OCI-LY7 (cell line): Measurements from ENCODE around the gene NBPF6. TPM values are rescaled to one million over a fixed set of nuclear protein-coding genes. Genes with fewer than 3 reads are reported as not detected.
"Not testable (repeated sequence)": the region's sequence is repeated elsewhere in the genome, so short reads cannot be mapped to it uniquely, and the experiment has no call there.

Source experiments
- BruUV-seq: library from RNA; stranded (reverse); fragments of 400-500 nt; replicated peaks from 2 replicates; lab custom pipeline; 2021; lab: Mats Ljungman, UMichigan
- CTCF ChIA-PET: fragments of 300-600 bp; sonication (Branson Sonifier 250); formaldehyde crosslinking; loops from one replicate; lab custom pipeline; 2022; ENCODE audit warnings: antibody characterized with exemption; ENCODE audit not compliant: unreplicated experiment; lab: Charles Lee
- POLR2A ChIA-PET: fragments of 300-600 bp; sonication (Branson Sonifier 250); formaldehyde crosslinking; loops from one replicate; lab custom pipeline; 2022; ENCODE audit warnings: antibody characterized with exemption; lab: Charles Lee
- DNase-seq: peaks from one replicate; pipeline ENCODE4 v3.0.0-alpha.2; 2015; ENCODE audit warnings: low spot score
- H2AFZ ChIP-seq: fragments of 200-600 bp; sonication (generic), shearing (Covaris generic); 2 replicates; pipeline ENCODE4 v1.6.1; 2014; ENCODE audit warnings: mild to moderate bottlenecking, antibody characterized with exemption, low read length, moderate library complexity
- H3K27ac ChIP-seq: fragments of 200-600 bp; sonication (generic); 2 replicates; pipeline ENCODE4 v1.5.1; 2014; ENCODE audit warnings: mixed run types, low read depth, mild to moderate bottlenecking, moderate library complexity, low read length, inconsistent platforms; ENCODE audit not compliant: poor library complexity, severe bottlenecking
- H3K36me3 ChIP-seq: fragments of 200-600 bp; sonication (generic); 2 replicates; pipeline ENCODE4 v1.6.1; 2014; ENCODE audit warnings: mild to moderate bottlenecking, antibody characterized with exemption, low read length, moderate library complexity, mixed read lengths; ENCODE audit not compliant: insufficient read depth
- H3K4me1 ChIP-seq: fragments of 200-600 bp; sonication (generic); 2 replicates; pipeline ENCODE4 v1.5.1; 2014; ENCODE audit warnings: mild to moderate bottlenecking, low read length; ENCODE audit not compliant: insufficient read depth, poor library complexity, severe bottlenecking
- H3K4me2 ChIP-seq: fragments of 200-600 bp; sonication (generic); 2 replicates; pipeline ENCODE4 v1.6.1; 2014; ENCODE audit warnings: mild to moderate bottlenecking, low read length
- H3K4me3 ChIP-seq: fragments of 200-600 bp; sonication (generic); 2 replicates; pipeline ENCODE4 v1.5.1; 2014; ENCODE audit warnings: mild to moderate bottlenecking, low read depth, low read length; ENCODE audit not compliant: poor library complexity, severe bottlenecking
- H3K79me2 ChIP-seq: fragments of 200-600 bp; sonication (generic); 2 replicates; pipeline ENCODE4 v1.6.1; 2016; ENCODE audit warnings: low read depth, mild to moderate bottlenecking, low read length, moderate library complexity, mixed read lengths; ENCODE audit not compliant: insufficient read depth
- H3K9me2 ChIP-seq: fragments of 200-600 bp; sonication (generic); 2 replicates; pipeline ENCODE4 v1.6.1; 2016; ENCODE audit warnings: mild to moderate bottlenecking, low read length, mixed read lengths; ENCODE audit not compliant: insufficient read depth
- H3K9me3 ChIP-seq: fragments of 200-600 bp; sonication (generic); 2 replicates; pipeline ENCODE4 v1.6.1; 2014; ENCODE audit warnings: mild to moderate bottlenecking, mixed run types, low read length, mixed read lengths
- H4K20me1 ChIP-seq: fragments of 200-600 bp; sonication (generic); 2 replicates; pipeline ENCODE4 v1.6.1; 2014; ENCODE audit warnings: mild to moderate bottlenecking, antibody characterized with exemption, low read length, moderate library complexity, mixed read lengths; ENCODE audit not compliant: insufficient read depth
- CTCF ChIP-seq: fragments of 200-600 bp; sonication (generic); conservative IDR thresholded peaks from 2 replicates; pipeline ENCODE4 v1.5.1; 2014; ENCODE audit warnings: mild to moderate bottlenecking, antibody characterized with exemption, low read length, moderate library complexity, mixed read lengths
- EZH2phosphoT487 ChIP-seq: fragments of 200-600 bp; sonication (generic); IDR thresholded peaks from 2 replicates; pipeline ENCODE4 v1.6.1; 2018; ENCODE audit warnings: low read depth, borderline replicate concordance, mild to moderate bottlenecking, mixed run types, antibody characterized with exemption, low read length, moderate library complexity, mixed read lengths
- intact Hi-C: fragments of 100-400 bp; cut with micrococcal nuclease; formaldehyde crosslinking; loops from one replicate; pipeline ENCODE4 v1.10.0; 2022; ENCODE audit not compliant: unreplicated experiment
- total RNA-seq, 2 experiments: library from RNA; depleted of rRNA in 1 of 2; stranded (reverse); fragments of >200 nt in 1 of 2; shearing (Covaris generic) in 1 of 2; gene quantifications; 2 replicates each; pipeline ENCODE4 v1.2.3, GENCODE V29; 2014 to 2022

The NBPF6 gene
- total RNA-seq, 2 experiments from 2014 or later = not detected

- H3K9me2 ChIP-seq, CTCF ChIA-PET, H3K9me3 ChIP-seq, H3K36me3 ChIP-seq, intact Hi-C loops, H3K27ac ChIP-seq, H3K79me2 ChIP-seq, H3K4me2 ChIP-seq, DNase-seq, POLR2A ChIA-PET, BruUV-seq, H4K20me1 ChIP-seq, H3K4me1 ChIP-seq, H3K4me3 ChIP-seq, H2AFZ ChIP-seq: not testable (repeated sequence)
Observed at GRCh38 chr1:108496856-108497255, 46.7 kb downstream of the NBPF6 start.

- H3K36me3 ChIP-seq = no peaks in the 10 kb centered on the region
- no peaks in the 10 kb centered on the region for H3K9me3 ChIP-seq
- ChIA-PET POLR2A (interaction anchor here (0.6 kb wide), 1 partner anchor 589 kb away, joined by 3 read pairs; no protein-coding TSS in a partner anchor), CTCF (no interaction called here)
- no peaks in the 10 kb centered on the region for H3K9me2 ChIP-seq
- no TSS peak for BruUV-seq
- H2AFZ ChIP-seq = no peak overlapping the region
- H4K20me1 ChIP-seq = no peaks in the 10 kb centered on the region
- no peak overlapping the region for H3K4me3 ChIP-seq
- H3K27ac ChIP-seq = no peak overlapping the region
- DNase-seq = no peak
- no peak for TF ChIP-seq CTCF
- no peak for TF ChIP-seq EZH2phosphoT487
- intact Hi-C loops = no loop called here
- H3K4me2 ChIP-seq = no peak overlapping the region
- H3K4me1 ChIP-seq = no peaks in the 10 kb centered on the region
- H3K79me2 ChIP-seq = no peaks in the 10 kb centered on the region
Observed at GRCh38 chr1:108502138-108502537, 52.0 kb downstream of the NBPF6 start.

GRCh38 chr1:108502624-108503023 is 52.5 kb downstream of the NBPF6 start:
- DNase-seq = no peak
- Histone ChIP-seq H4K20me1 (no peaks in the 10 kb centered on the region), H3K9me2 (no peaks in the 10 kb centered on the region), H3K4me2 (no peak overlapping the region), H3K36me3 (no peaks in the 10 kb centered on the region), H3K9me3 (no peaks in the 10 kb centered on the region), H2AFZ (no peak overlapping the region), H3K79me2 (no peaks in the 10 kb centered on the region), H3K27ac (no peak overlapping the region), H3K4me3 (no peak overlapping the region), H3K4me1 (no peaks in the 10 kb centered on the region)
- ChIA-PET CTCF (no interaction called here), POLR2A (no interaction called here)
- intact Hi-C loops = no loop called here
- BruUV-seq = no TSS peak
- TF ChIP-seq EZH2phosphoT487 (no peak), CTCF (no peak)
